GM19463 (cell line): ENCODE measurements around the gene PLEKHH2.

ENCODE experiments used
- ATAC-seq: cut with Tn5 transposase; IDR thresholded peaks from one replicate; pipeline ENCODE4 v1.9.1; 2021; ENCODE audit warnings: mild to moderate bottlenecking, moderate library complexity; ENCODE audit not compliant: unreplicated experiment

Gene PLEKHH2

DNA sequence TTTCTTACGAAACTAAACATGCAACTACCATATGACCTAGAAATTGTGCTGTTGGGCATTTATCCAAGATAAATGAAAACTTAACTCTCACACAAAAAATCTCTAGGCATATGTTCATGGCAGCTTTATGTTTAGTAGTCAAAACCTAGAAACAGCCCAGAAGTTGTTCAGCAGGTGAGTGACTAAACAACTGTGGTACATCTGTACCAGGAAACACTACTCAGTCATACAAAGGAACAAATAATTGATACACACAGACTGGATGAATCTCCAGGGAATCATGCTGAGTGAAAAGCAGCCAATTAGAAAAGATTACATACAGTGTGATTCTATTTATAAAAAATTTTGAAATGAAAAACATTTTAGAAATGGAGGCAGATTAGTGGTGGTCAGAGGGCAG lies 166.1 kb downstream of the PLEKHH2 start:
- ATAC-seq: no peak

DNA sequence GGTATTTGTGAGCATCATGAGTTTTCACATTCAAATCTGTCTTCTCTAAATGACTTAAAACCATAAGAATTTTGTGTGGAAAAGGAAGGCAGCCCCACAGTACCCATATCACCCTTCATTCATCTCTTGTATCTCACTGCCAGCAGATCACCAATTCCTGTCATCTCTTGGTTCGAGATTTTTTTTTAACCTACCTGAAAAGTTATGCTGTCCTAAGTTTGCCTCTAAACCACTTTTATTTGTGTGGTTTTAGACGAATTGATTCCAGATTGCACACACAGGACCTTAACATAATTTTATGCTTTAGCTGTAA lies 169.6 kb downstream of the PLEKHH2 start:
- ATAC-seq: no peak

DNA sequence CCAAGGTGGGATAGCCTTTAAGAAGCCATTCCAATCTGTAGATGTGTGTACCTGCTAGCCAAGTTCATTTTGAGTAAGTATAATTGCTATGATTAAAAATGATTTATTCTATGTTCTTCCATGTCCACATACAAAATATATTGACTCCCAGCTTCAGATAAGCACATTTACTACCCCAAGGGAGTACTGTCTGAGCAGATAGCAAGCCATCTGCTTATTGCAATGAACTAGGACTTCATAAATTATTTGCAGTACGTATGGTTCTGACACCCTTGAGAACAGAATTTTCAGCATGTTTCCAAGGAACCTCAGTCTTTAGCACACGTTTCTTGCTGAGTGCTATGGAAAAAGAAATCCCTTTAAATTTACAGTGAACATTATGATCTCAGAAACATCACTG lies 173.4 kb downstream of the PLEKHH2 start:
- no peak for ATAC-seq

DNA sequence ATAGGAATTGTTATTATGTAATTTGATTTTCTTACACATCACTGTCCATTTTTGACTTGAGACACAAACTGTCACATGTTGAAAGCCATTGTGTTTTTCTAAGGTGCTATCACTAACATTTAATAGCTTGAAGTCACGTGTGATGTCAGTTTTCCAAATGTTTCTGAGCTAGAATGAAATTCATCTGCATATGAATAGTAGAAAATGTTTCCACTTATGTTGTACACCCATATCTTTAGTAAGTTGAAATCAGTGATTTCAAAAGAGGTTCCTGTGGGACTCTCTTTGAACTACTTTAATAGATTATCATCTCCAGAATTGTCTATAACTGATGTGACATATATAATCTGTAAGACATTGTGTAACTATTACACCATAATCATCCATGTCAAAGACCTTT lies 173.8 kb downstream of the PLEKHH2 start:
- ATAC-seq: no peak

DNA sequence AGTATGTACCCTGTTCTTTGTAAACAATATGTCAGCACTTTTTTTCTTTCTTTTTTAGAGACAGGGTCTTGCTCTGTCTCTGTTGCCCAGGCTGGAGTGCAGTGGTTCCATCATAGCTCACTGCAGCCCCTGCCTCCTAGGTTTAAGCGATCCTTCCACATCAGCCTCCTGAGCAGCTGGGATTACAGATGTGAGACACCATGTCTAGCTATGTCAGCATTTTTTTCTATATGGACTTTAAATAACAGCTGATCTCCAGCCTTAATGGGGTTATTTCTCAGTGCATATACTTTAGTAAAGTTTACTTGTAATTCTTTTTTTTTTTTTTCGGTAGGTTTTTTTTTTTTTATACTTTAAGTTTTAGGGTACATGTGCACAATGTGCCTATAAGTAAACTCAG lies 174.9 kb downstream of the PLEKHH2 start:
- ATAC-seq: no peak

DNA sequence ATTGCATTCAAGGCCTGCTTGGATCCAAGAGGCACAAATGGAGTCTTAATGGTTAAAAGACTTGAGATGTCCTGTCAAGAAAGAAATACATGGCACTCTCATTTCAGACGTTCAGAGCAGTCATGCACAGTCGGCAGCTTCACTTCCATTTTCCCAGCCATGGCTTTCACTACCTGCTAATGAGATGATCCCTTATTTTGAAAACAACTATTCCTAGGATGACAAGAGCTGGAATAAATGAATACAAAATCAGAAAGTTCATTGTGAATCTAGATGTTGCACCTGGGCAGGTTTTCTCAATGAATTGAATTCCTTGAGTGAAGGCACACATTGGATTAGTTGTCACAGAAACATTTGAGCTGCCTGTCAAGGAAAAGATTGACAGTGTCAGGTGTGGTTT lies 175.9 kb downstream of the PLEKHH2 start:
- ATAC-seq: no peak

DNA sequence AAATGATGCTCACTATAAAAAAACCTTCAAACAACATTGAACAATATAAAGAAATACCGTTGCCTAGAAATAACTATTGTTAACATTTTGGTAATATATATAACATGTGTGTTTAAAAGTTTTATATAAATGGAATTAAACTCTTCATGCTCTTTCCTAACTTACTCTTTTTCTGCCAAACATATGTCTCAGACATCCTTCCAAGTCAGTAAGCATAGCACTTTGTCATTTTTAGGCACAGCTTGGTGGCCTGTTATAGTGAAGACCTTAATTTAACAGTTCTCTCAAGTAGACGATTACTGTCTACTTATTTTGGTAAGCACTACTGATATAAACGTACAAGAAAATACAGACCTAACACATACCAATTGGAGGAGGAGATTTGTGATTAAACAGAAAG lies 177.7 kb downstream of the PLEKHH2 start:
- ATAC-seq: no peak
